HG03571 (cell line): ENCODE data around the gene ZBTB45.
A peak's percentile ranks its signal among the peaks of the same experiment; 100 is the strongest.
"Not testable (repeated sequence)": the region's sequence is repeated elsewhere in the genome, so short reads cannot be mapped to it uniquely, and the experiment has no call there.

Experiments
- ATAC-seq: cut with Tn5 transposase; IDR thresholded peaks from one replicate; pipeline ENCODE4 v1.9.1; 2021; ENCODE audit not compliant: unreplicated experiment

The ZBTB45 gene

DNA sequence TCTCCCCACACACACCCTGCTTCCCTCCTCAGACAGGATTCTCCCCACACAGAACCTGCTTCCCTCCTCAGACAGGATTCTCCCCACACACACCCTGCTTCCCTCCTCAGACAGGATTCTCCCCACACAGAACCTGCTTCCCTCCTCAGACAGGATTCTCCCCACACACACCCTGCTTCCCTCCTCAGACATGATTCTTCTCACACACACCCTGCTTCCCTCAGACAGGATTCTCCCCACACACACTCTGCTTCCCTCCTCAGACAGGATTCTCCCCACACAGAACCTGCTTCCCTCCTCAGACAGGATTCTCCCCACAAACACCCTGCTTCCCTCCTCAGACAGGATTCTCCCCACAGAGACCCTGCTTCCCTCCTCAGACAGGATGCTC is 19.6 kb upstream of the ZBTB45 start:
- not testable (repeated sequence) for ATAC-seq

- no peak for ATAC-seq
Measured at GRCh38 chr19:58538257-58539168, 18.9 kb upstream of the ZBTB45 start.

DNA sequence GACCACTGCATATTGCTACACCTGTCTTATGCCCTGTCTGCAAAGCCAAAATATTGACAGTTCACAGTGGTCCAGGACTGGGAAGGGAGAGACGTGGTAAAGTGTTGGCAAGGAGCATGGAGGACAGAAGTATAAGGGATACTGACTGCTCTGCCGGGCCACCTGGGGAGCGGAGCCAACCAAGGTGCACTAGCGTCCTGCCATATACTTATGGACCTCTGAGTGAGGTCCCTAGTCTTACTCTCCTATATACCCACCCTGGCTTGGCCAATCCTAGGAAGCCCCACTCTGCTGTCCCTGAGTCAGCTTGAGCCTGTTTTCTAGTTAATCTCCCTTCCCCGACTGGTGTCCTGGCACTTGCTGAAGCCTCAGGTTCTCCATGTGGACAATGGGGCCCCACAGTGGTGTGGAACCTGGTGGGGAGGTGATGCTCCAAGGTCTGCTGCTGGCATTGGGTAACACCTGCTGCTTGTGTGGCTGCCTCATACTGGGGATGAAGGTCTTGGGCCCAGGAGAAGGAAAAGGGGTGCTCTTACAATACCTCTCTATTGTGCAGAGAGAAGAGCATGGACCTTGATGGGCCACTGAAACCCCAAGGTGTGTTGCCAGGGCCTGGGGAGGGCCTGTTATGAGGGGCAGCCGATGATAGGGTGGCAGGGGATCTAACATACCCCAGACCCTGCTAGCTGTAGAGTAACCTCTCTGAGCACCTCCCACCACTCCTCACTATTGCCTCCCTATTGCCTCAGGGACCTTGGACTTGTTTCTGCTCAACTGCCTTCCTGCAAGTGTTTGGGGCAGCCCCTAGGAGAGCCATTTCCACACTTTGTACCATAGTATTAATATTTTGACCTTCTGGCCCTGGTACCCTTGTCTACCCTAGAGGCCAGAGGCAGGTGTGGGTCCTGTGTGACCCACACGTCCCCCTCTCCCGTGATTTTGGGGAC is 17.5 kb upstream of the ZBTB45 start:
- ATAC-seq: no peak

GRCh38 chr19:58535857-58536256 is 16.2 kb upstream of the ZBTB45 start:
- ATAC-seq: no peak

- no peak for ATAC-seq
Measured at GRCh38 chr19:58531034-58531840, 11.6 kb upstream of the ZBTB45 start.

DNA sequence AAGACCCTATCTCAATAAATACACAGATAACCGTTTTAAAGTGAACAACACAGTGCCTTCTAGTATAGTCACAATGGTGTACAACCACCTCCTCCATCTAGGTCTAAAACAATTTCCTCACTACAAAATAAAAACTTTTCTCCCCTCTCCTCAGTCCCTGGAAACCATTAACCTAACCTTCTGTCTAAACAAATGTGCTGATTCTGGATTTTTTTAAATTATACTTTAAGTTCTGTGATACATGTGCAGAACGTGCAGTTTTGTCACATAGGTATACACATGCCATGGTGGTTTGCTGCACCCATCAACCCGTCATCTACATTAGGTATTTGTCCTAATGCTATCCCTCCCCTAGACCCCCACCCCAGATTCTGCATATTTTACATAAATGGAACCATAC is 9.8 kb upstream of the ZBTB45 start:
- no peak for ATAC-seq

DNA sequence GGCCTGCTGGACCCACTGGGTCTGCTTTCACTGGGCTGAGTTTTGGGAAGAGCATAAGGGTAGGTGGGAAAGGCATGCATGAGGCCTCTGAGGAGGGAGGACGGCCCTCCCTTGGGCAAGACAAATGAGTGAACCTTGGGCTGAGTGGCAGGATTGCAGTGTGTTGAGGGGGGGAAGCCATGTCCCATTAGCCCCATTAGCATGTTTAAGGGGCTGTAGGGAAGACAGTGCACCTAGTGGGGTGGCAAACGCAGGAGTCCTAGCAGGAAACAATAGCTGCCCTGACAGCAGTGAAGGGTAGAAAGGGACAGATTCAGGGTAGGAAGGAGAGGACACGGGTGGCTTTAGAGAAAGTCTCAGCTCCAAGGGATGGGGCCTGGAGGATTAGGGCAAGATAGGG is 3.1 kb upstream of the ZBTB45 start:
- no peak for ATAC-seq

GRCh38 chr19:58521651-58522050 is 2.0 kb upstream of the ZBTB45 start:
- ATAC-seq: no peak

DNA sequence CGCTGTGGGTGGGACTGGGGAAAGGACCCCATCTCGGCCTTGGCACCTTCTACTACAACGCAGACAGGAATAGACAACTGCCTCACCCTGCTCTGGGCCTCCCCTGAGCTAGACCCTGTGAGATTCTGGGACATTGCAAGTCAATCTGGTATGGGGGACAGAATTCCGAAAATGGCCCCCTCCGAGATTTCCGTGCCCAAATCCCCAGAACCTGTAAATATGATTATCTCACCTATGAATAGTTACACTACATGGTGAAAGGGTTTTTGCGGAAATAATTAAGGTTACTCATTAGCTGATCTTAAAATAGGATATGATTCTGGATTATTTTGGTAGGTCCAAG is 618 bp upstream of the ZBTB45 start:
- no peak for ATAC-seq

DNA sequence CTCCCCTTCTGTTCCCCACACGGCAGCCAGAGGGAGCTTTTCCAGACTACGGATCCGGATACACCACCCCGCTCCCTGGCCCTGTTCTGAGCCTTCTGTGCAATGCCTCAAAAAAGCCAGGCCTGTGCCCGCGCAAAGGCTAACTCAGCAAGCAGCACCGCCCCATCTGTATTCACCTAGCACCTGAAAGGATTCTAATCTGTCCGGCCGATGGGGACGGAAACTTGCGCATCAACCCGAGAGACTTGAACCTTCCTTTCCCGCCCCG is 589 bp downstream of the ZBTB45 start:
- ATAC-seq: peak; percentile 5

DNA sequence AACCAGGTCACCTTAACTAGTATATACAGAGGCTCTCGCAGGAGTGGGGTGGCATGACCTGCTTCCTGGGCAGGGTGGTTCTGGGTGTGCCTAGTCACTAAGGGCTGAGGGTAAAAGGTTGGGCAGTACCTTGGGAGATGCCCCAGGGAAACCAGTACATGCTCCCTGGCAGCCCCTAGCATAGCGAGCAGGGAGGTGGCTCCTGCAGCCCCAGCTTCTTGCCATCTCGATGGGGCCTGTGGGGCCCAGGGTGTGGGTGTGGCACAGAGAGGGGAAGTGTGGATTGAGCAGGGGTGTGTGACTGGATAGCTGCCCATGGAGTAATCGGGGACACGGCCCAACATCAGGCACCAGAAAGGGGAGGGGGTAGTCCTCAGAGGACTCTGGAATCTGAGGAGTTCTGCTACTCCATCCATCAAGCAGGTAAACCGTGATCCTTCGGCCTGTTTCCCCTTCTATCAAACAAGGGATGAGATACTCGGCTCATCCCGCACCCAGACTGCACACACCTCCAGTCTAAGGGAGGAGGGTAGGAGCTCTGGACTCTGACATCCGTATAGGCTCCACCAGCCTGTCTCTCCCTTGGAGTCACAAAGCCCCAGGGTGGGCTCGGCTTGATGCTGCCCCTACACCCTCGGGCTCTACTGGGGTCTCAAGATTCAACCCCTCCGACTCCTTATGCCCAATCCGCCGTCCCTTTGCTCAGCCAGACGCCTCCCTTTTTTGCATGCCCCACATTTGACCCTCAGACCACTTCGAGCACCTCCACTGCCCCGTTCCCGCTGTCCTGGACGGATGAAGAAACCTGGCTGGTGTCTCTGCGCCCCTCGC is 1.1 kb downstream of the ZBTB45 start:
- no peak for ATAC-seq

GRCh38 chr19:58516964-58517833 is 2.4 kb downstream of the ZBTB45 start:
- ATAC-seq: no peak

DNA sequence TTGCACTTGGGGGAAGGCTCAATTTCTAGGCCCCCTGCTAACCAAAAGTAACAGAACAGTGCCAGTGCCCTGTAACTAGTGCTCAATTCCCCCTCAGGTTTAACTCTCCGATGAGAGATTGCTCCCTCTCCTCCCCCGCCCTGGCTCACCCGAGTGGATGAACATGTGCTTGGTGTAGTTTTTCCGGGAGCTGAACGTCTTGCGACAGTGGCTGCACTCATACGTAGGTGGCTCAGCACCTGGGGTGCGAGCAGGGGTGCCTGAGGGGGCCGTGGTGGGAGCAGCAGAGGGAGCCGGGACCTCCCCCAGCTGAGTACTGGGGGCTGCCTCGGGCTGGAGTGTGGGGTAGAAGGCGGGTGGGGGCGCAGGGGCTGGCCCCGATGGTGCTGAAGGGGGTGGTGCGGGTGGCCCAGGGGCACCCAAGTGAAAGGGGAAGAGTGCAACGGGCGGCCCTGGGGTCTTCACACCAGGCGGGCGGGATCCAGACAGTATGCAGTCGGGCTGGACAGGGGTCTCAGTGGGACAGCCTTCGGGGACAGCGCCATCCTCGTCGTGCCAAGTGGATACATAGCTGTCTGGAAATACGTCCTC is 3.3 kb downstream of the ZBTB45 start:
- ATAC-seq: no peak

- no peak for ATAC-seq
Measured at GRCh38 chr19:58515259-58515658, 4.4 kb downstream of the ZBTB45 start.

- ATAC-seq: no peak
Measured at GRCh38 chr19:58514564-58515022, 5.0 kb downstream of the ZBTB45 start.

GRCh38 chr19:58513694-58514563 is 5.7 kb downstream of the ZBTB45 start:
- no peak for ATAC-seq

DNA sequence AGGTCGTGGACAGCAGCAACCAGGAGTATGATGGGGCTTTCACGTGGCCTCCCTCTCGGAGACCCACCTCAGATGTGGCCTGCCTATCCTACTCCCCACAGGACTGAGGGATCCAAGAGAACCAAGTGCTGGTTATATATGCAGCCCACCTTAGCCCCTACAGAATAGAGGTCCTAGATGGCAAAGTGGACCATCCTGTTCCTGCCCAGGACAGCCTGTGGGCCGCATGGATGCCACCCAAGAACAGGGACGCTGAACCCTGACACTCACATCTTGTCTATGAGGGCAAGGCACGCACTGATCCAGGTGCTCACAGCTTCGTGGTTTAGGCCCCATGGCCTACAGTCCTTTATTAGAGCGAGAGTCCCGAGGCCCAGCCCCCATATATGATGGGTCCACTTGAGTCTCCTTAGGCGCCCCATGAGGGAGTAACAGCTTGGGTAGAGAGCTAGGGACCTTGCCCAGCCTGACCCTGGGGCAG is 6.4 kb downstream of the ZBTB45 start:
- ATAC-seq: no peak
